H1 (cell line): ENCODE data around the gene PHKG2.

Experiments used
- JUND ChIP-seq: IDR thresholded peaks from 2 replicates; pipeline ENCODE4 v1.6.1; 2011; ENCODE audit warnings: mild to moderate bottlenecking, improper control_type of control experiment, low read length
- POLR2A ChIP-seq, 2 experiments: IDR thresholded peaks; 1 replicate in 1 of 2; 2 replicates in 1 of 2; pipeline ENCODE4 v1.6.1; 2011; ENCODE audit warnings: low read depth in 2 of 2, low read length in 2 of 2, mild to moderate bottlenecking in 2 of 2; ENCODE audit errors: control extremely low read depth in 1 of 2
- POLR2AphosphoS5 ChIP-seq: IDR thresholded peaks from 2 replicates; pipeline ENCODE4 v1.6.1; 2011; ENCODE audit warnings: low read depth, low read length
- TF ChIP-seq, protein P1 (sequence below), 3 experiments: IDR thresholded peaks; 1 replicate in 2 of 3; 2 replicates in 1 of 3; pipeline versions ENCODE4 v1.5.1 to v1.6.1; 2011; ENCODE audit warnings: low read length in 3 of 3, mild to moderate bottlenecking in 3 of 3, inconsistent platforms in 2 of 3, low read depth in 1 of 3, moderate library complexity in 1 of 3; ENCODE audit not compliant: insufficient read depth in 1 of 3; ENCODE audit errors: control extremely low read depth in 1 of 3
- TF ChIP-seq, protein P2 (sequence below): IDR thresholded peaks from 2 replicates; pipeline ENCODE4 v1.6.1; 2011; ENCODE audit warnings: low read length, improper control_type of control experiment

- TF ChIP-seq, protein P1, sequence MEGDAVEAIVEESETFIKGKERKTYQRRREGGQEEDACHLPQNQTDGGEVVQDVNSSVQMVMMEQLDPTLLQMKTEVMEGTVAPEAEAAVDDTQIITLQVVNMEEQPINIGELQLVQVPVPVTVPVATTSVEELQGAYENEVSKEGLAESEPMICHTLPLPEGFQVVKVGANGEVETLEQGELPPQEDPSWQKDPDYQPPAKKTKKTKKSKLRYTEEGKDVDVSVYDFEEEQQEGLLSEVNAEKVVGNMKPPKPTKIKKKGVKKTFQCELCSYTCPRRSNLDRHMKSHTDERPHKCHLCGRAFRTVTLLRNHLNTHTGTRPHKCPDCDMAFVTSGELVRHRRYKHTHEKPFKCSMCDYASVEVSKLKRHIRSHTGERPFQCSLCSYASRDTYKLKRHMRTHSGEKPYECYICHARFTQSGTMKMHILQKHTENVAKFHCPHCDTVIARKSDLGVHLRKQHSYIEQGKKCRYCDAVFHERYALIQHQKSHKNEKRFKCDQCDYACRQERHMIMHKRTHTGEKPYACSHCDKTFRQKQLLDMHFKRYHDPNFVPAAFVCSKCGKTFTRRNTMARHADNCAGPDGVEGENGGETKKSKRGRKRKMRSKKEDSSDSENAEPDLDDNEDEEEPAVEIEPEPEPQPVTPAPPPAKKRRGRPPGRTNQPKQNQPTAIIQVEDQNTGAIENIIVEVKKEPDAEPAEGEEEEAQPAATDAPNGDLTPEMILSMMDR (IDR thresholded peaks at IDR 0.05; ENCODE audit: control extremely low read depth in 1 of 3, insufficient read depth in 1 of 3, low read depth in 1 of 3, low read length in 3 of 3): no peak
- TF ChIP-seq POLR2A (IDR thresholded peaks at IDR 0.05; ENCODE audit: control extremely low read depth in 1 of 2, low read depth in 2 of 2, low read length in 2 of 2): no peak
- TF ChIP-seq JUND: no peak
- TF ChIP-seq, protein P2, sequence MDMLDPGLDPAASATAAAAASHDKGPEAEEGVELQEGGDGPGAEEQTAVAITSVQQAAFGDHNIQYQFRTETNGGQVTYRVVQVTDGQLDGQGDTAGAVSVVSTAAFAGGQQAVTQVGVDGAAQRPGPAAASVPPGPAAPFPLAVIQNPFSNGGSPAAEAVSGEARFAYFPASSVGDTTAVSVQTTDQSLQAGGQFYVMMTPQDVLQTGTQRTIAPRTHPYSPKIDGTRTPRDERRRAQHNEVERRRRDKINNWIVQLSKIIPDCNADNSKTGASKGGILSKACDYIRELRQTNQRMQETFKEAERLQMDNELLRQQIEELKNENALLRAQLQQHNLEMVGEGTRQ: no peak
- no peak for TF ChIP-seq POLR2AphosphoS5
Observed at GRCh38 chr16:30768583-30769181, 20.5 kb downstream of the PHKG2 start.
